K562 (cell line): ENCODE measurements around the gene TECTA. TPM values are rescaled to one million over a fixed set of nuclear protein-coding genes. Genes with fewer than 3 reads are reported as not detected.
A peak's percentile ranks its signal among the peaks of the same experiment; 100 is the strongest.

Experiments
- ATAC-seq: fragments of 200-7000 bp; cut with Tn5 transposase; 3 replicates; pipeline ENCODE4 v1.9.1; 2020; ENCODE audit warnings: moderate library complexity
- BruUV-seq: library from RNA; stranded (reverse); fragments of 400-500 nt; replicated peaks from 2 replicates; lab custom pipeline; 2021; lab: Mats Ljungman, UMichigan
- CTCF ChIA-PET: fragments of 300-600 bp; formaldehyde crosslinking; extraction: SDS; loops from one replicate; lab custom pipeline; 2021; ENCODE audit warnings: low intra/inter-chr PET ratio; lab: Yijun Ruan, JAX
- POLR2A ChIA-PET: fragments of 300-600, 350-650 bp; sonication (Branson Sonifier 250); formaldehyde crosslinking; extraction: SDS; loops from one replicate; lab custom pipeline; 2021; ENCODE audit warnings: antibody characterized with exemption, inconsistent platforms; lab: Yijun Ruan, JAX
- DNase-seq, 4 experiments: peaks; one replicate each; pipeline versions ENCODE4 v3.0.0 to v3.0.0-alpha.2; 2011 to 2018; ENCODE audit warnings: low spot score in 3 of 4, mixed read lengths in 3 of 4; ENCODE audit errors: extremely low read depth in 1 of 4
- FAIRE-seq: peaks from 2 replicates; lab custom pipeline; 2011; peaks lifted over from hg19 to GRCh38; lab: Jason Lieb, UNC
- H2AFZ ChIP-seq: 2 replicates; pipeline ENCODE4 v1.6.0; 2011; ENCODE audit warnings: low read depth, low read length, control low read depth, inconsistent platforms
- H3K27ac ChIP-seq: fragments of 200-600 bp; 3 replicates; pipeline ENCODE4 v1.8.0; 2011; ENCODE audit warnings: low read depth, mild to moderate bottlenecking, control low read depth, inconsistent platforms, low read length, moderate library complexity, mixed read lengths; ENCODE audit errors: extremely low read depth
- H3K27me3 ChIP-seq, 2 experiments: fragments of 300-600 bp in 1 of 2; 2 replicates in 1 of 2; 3 replicates in 1 of 2; pipeline versions ENCODE4 v1.6.0 to v1.8.0; 2011; ENCODE audit warnings: inconsistent platforms in 2 of 2, low read length in 2 of 2, mild to moderate bottlenecking in 1 of 2, mixed read lengths in 1 of 2, moderate library complexity in 1 of 2; ENCODE audit not compliant: control insufficient read depth in 2 of 2, insufficient read depth in 2 of 2
- H3K36me3 ChIP-seq: fragments of 300-600 bp; 3 replicates; pipeline ENCODE4 v1.8.0; 2011; ENCODE audit warnings: mild to moderate bottlenecking, low read length, inconsistent platforms; ENCODE audit not compliant: control insufficient read depth, insufficient read depth
- H3K4me1 ChIP-seq, 2 experiments: fragments of 200-600 bp in 1 of 2; replicated peaks in 1 of 2; 2 replicates in 1 of 2; 3 replicates in 1 of 2; pipeline versions ENCODE4 v1.5.1 to v1.8.0; 2011; ENCODE audit warnings: inconsistent platforms in 2 of 2, low read length in 2 of 2, mild to moderate bottlenecking in 1 of 2, mixed read lengths in 1 of 2, moderate library complexity in 1 of 2; ENCODE audit not compliant: control insufficient read depth in 2 of 2, insufficient read depth in 2 of 2
- H3K4me2 ChIP-seq: 2 replicates; pipeline ENCODE4 v1.6.1; 2011; ENCODE audit warnings: low read length, control low read depth, inconsistent platforms, mixed read lengths; ENCODE audit not compliant: insufficient read depth
- H3K4me3 ChIP-seq: fragments of 200-600 bp; sonication (generic), shearing (Covaris generic); 2 replicates; pipeline ENCODE4 v1.5.1; 2016; ENCODE audit warnings: control low read depth, inconsistent platforms
- H3K79me2 ChIP-seq: fragments of 200-600 bp; 3 replicates; pipeline ENCODE4 v1.8.0; 2011; ENCODE audit warnings: low read length, inconsistent platforms; ENCODE audit not compliant: control insufficient read depth, insufficient read depth
- H3K9ac ChIP-seq, 2 experiments: 2 replicates each; pipeline versions ENCODE4 v1.6.0 to v1.6.1; 2011; ENCODE audit warnings: low read depth in 2 of 2, low read length in 2 of 2, control low read depth in 1 of 2, inconsistent platforms in 1 of 2, mild to moderate bottlenecking in 1 of 2, mixed read lengths in 1 of 2; ENCODE audit not compliant: insufficient read depth in 1 of 2
- H3K9me1 ChIP-seq: one replicate; pipeline ENCODE4 v1.6.0; 2011; ENCODE audit warnings: inconsistent platforms, mild to moderate bottlenecking, low read length, moderate library complexity; ENCODE audit not compliant: control insufficient read depth, insufficient read depth
- H3K9me3 ChIP-seq: replicated peaks from 2 replicates; pipeline ENCODE4 v1.5.1; 2011; ENCODE audit warnings: low read depth, low read length, inconsistent platforms; ENCODE audit not compliant: control insufficient read depth, insufficient read depth
- H4K20me1 ChIP-seq: replicated peaks from 2 replicates; pipeline ENCODE4 v1.6.1; 2011; ENCODE audit warnings: low read length, inconsistent platforms, mixed read lengths; ENCODE audit not compliant: control insufficient read depth, insufficient read depth
- CREM ChIP-seq: IDR thresholded peaks from 2 replicates; pipeline ENCODE4 v1.6.1; 2014; ENCODE audit warnings: antibody characterized with exemption, low read depth
- PHF20 ChIP-seq: fragments of 450-650 bp; IDR thresholded peaks from 2 replicates; pipeline ENCODE4 v1.6.1; 2018; ENCODE audit not compliant: partially characterized antibody
- POLR2A ChIP-seq: fragments of 450-650 bp; conservative IDR thresholded peaks from 2 replicates; pipeline ENCODE4 v1.6.1; 2016
- SAFB ChIP-seq: fragments of 200-400 bp; formaldehyde crosslinking; IDR thresholded peaks from 2 replicates; pipeline ENCODE4 v1.6.1; 2017; ENCODE audit warnings: low read depth, low read length, borderline replicate concordance
- SUPT5H ChIP-seq: fragments of 450-650 bp; IDR thresholded peaks from 2 replicates; pipeline ENCODE4 v1.6.1; 2016
- ZBTB17 ChIP-seq: fragments of 450-650 bp; formaldehyde crosslinking; IDR thresholded peaks from 2 replicates; pipeline ENCODE4 v1.4.0; 2020; ENCODE audit warnings: mild to moderate bottlenecking
- ZNF133 ChIP-seq: fragments of 250-450 bp; sonication (Bioruptor Pico); IDR thresholded peaks from 2 replicates; pipeline ENCODE4 v1.4.0; 2020; ENCODE audit warnings: mild to moderate bottlenecking
- ZNF212 ChIP-seq: fragments of 450-650 bp; formaldehyde crosslinking; IDR thresholded peaks from 2 replicates; pipeline ENCODE4 v1.4.0; 2020; ENCODE audit warnings: mild to moderate bottlenecking
- ZNF57 ChIP-seq: fragments of 450-650 bp; formaldehyde crosslinking; IDR thresholded peaks from 2 replicates; pipeline ENCODE4 v1.4.0; 2020; ENCODE audit warnings: mild to moderate bottlenecking, moderate library complexity
- WGBS: fragments of 100-300 bp; shearing (Covaris generic); methylation state at CpG from one replicate; pipeline ENCODE4 v1.1.6; 2016; ENCODE audit warnings: low coverage, mixed read lengths; ENCODE audit not compliant: insufficient coverage; ENCODE audit errors: missing lambda C conversion rate; 5-methylcytosine and 5-hydroxymethylcytosine counted together
- in situ Hi-C: fragments of 300-500 bp; cut with MboI; formaldehyde crosslinking; loops from 4 replicates; pipeline ENCODE4 v1.15.0; 2018; ENCODE audit warnings: inconsistent platforms, mixed read lengths
- intact Hi-C: fragments of 100-400 bp; cut with micrococcal nuclease; formaldehyde crosslinking; loops from 2 replicates; pipeline ENCODE4 v1.14.2; 2022
- polyA plus RNA-seq, 8 experiments: library from polyadenylated mRNA; depleted of rRNA in 4 of 8; stranded (reverse) in 5 of 8; unstranded in 3 of 8; fragments of >200 nt; fragmentation: Nextera tagmentation in 2 of 8; fragmentation: Illumina TruSeq in 1 of 8; extraction: Ambion mirVana in 2 of 8; extraction: Trizol in 1 of 8; gene quantifications; 2 replicates each; pipeline versions ENCODE4 v1.2.1 to v1.2.3, GENCODE V29; 2011 to 2014; ENCODE audit warnings: inconsistent platforms in 1 of 8, missing spikeins in 1 of 8
- total RNA-seq, 7 experiments: library from RNA; depleted of rRNA in 6 of 7; stranded (reverse); fragments of >200 nt in 6 of 7; fragmentation: Illumina TruSeq in 2 of 7; extraction: Trizol in 2 of 7; gene quantifications; 2 replicates each; pipeline versions ENCODE4 v1.2.1 to v1.2.3, GENCODE V29; 2011 to 2021; ENCODE audit warnings: low replicate concordance in 1 of 7
- TF ChIP-seq, protein P1 (sequence below), 3 experiments: IDR thresholded peaks in 2 of 3; conservative IDR thresholded peaks in 1 of 3; 2 replicates each; pipeline ENCODE4 v1.5.1; 2011 to 2012; ENCODE audit warnings: low read length in 3 of 3, mild to moderate bottlenecking in 3 of 3, control low read depth in 2 of 3, improper control_type of control experiment in 1 of 3, inconsistent platforms in 1 of 3, low read depth in 1 of 3, mixed read lengths in 1 of 3, moderate library complexity in 1 of 3; ENCODE audit not compliant: insufficient read depth in 2 of 3
- TF ChIP-seq, protein P2 (sequence below): sonication (generic); formaldehyde crosslinking; IDR thresholded peaks from 2 replicates; pipeline ENCODE4 v1.8.1; 2023; ENCODE audit warnings: mild to moderate bottlenecking, missing genetic modification reagents
- TF ChIP-seq, protein P3 (sequence below): sonication (generic); IDR thresholded peaks from 2 replicates; pipeline ENCODE4 v1.6.1; 2016

The TECTA gene
- total and polyA plus RNA-seq, 9 of the 15 experiments (the other 6 are each of a cell fraction or from before 2014, with no cell fraction given) = under 0.01 to 0.04 (median 0.03) TPM; not detected in 5

- TF ChIP-seq, protein P1, sequence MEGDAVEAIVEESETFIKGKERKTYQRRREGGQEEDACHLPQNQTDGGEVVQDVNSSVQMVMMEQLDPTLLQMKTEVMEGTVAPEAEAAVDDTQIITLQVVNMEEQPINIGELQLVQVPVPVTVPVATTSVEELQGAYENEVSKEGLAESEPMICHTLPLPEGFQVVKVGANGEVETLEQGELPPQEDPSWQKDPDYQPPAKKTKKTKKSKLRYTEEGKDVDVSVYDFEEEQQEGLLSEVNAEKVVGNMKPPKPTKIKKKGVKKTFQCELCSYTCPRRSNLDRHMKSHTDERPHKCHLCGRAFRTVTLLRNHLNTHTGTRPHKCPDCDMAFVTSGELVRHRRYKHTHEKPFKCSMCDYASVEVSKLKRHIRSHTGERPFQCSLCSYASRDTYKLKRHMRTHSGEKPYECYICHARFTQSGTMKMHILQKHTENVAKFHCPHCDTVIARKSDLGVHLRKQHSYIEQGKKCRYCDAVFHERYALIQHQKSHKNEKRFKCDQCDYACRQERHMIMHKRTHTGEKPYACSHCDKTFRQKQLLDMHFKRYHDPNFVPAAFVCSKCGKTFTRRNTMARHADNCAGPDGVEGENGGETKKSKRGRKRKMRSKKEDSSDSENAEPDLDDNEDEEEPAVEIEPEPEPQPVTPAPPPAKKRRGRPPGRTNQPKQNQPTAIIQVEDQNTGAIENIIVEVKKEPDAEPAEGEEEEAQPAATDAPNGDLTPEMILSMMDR (IDR thresholded peaks at IDR 0.05 in 2 of 3, conservative IDR thresholded peaks at IDR 0.05 in 1 of 3; ENCODE audit: insufficient read depth in 2 of 3, low read depth in 1 of 3, low read length in 3 of 3) = peak; percentile 46 to 58 (median 51)
- TF ChIP-seq, all 486 proteins: peak for 2
Observed at GRCh38 chr11:121104312-121104762, 3.3 kb downstream of the TECTA start (continued).

- ATAC-seq (no peak), FAIRE-seq (no peak), DNase-seq (no peak)
- H3K9me1 ChIP-seq = no peaks in the 10 kb centered on the region
- H2AFZ ChIP-seq = no peak overlapping the region
- H3K36me3 ChIP-seq = no peaks in the 10 kb centered on the region
- no TSS peak for BruUV-seq
- no peaks in the 10 kb centered on the region for H3K4me1 ChIP-seq
- no peak overlapping the region for H3K4me3 ChIP-seq
- no peaks in the 10 kb centered on the region for H3K79me2 ChIP-seq
- no peak overlapping the region for H3K9ac ChIP-seq
- H3K9me3 ChIP-seq = no peaks in the 10 kb centered on the region
- TF ChIP-seq SUPT5H (no peak), POLR2A (no peak), ZBTB17 (no peak), ZNF57 (CRISPR knock-in tag) (no peak), PHF20 (no peak), ZNF212 (CRISPR knock-in tag) (no peak), CREM (no peak), SAFB (no peak), ZNF133 (no peak)
- TF ChIP-seq, protein P2, sequence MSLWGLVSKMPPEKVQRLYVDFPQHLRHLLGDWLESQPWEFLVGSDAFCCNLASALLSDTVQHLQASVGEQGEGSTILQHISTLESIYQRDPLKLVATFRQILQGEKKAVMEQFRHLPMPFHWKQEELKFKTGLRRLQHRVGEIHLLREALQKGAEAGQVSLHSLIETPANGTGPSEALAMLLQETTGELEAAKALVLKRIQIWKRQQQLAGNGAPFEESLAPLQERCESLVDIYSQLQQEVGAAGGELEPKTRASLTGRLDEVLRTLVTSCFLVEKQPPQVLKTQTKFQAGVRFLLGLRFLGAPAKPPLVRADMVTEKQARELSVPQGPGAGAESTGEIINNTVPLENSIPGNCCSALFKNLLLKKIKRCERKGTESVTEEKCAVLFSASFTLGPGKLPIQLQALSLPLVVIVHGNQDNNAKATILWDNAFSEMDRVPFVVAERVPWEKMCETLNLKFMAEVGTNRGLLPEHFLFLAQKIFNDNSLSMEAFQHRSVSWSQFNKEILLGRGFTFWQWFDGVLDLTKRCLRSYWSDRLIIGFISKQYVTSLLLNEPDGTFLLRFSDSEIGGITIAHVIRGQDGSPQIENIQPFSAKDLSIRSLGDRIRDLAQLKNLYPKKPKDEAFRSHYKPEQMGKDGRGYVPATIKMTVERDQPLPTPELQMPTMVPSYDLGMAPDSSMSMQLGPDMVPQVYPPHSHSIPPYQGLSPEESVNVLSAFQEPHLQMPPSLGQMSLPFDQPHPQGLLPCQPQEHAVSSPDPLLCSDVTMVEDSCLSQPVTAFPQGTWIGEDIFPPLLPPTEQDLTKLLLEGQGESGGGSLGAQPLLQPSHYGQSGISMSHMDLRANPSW (CRISPR knock-in tag) = no peak
- TF ChIP-seq, protein P3, sequence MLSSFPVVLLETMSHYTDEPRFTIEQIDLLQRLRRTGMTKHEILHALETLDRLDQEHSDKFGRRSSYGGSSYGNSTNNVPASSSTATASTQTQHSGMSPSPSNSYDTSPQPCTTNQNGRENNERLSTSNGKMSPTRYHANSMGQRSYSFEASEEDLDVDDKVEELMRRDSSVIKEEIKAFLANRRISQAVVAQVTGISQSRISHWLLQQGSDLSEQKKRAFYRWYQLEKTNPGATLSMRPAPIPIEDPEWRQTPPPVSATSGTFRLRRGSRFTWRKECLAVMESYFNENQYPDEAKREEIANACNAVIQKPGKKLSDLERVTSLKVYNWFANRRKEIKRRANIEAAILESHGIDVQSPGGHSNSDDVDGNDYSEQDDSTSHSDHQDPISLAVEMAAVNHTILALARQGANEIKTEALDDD = no peak
- in situ Hi-C loops (no loop called here), intact Hi-C loops (no loop called here)
- H4K20me1 ChIP-seq = no peaks in the 10 kb centered on the region
- CTCF ChIA-PET = no interaction called here
- 2% methylated on average over 4 of the region's 4 CpGs for WGBS
- peaks cover 4 to 16% of the 10 kb centered on the region in 2 experiments; a peak in 4 of 5 replicates for H3K27me3 ChIP-seq
- H3K27ac ChIP-seq = no peak overlapping the region
- no peak overlapping the region for H3K4me2 ChIP-seq
- POLR2A ChIA-PET = no interaction called here
Observed at GRCh38 chr11:121105063-121105480, 4.0 kb downstream of the TECTA start.
